22Rv1 (cell line): ENCODE measurements around the gene ZACN.

Source experiments
- CTCF ChIP-seq: fragments of 450-650 bp; IDR thresholded peaks from 2 replicates; pipeline ENCODE4 v1.5.1; 2017; ENCODE audit warnings: mild to moderate bottlenecking
- ZFX ChIP-seq: fragments of 450-650 bp; IDR thresholded peaks from 2 replicates; pipeline ENCODE4 v1.6.1; 2017; ENCODE audit warnings: antibody characterized with exemption, borderline replicate concordance

GRCh38 chr17:76085066-76085730 lies 6.2 kb downstream of the ZACN start:
- TF ChIP-seq CTCF (no peak), ZFX (no peak)
